ENCODE results near the gene FGD1. TPM values are rescaled to one million over a fixed set of nuclear protein-coding genes. Genes with fewer than 3 reads are reported as not detected.

FGD1 gene
- total and polyA plus RNA-seq, 2 of the 8 experiments (the other 6 are each of a cell fraction or from before 2014, with no cell fraction given) = 6.8 to 34.9 TPM

- Histone ChIP-seq H3K23me2 (ENCODE audit: low read depth, low read length) (no peaks in the 10 kb centered on the region), H4K91ac (replicated peaks; ENCODE audit: insufficient read length, low read length) (no peak overlapping the region), H3K9ac (replicated peaks in 1 of 4; ENCODE audit: extremely low read depth in 1 of 4, low read depth in 3 of 4, low read length in 3 of 4) (no peak overlapping the region), H4K20me1 (replicated peaks in 1 of 2; ENCODE audit: control insufficient read depth in 1 of 2, insufficient read depth in 2 of 2, low read length in 2 of 2) (no peaks in the 10 kb centered on the region), H2BK5ac (ENCODE audit: low read depth, low read length) (no peak overlapping the region), H4K8ac (ENCODE audit: extremely low read depth, insufficient read depth, low read length) (no peak overlapping the region), H3K4me3 (ENCODE audit: extremely low read depth in 1 of 4, insufficient read depth in 2 of 4, low read depth in 3 of 4, low read length in 4 of 4) (no peak overlapping the region), H3K27me3 (replicated peaks in 1 of 4; ENCODE audit: control insufficient read depth in 3 of 4, extremely low read depth in 1 of 4, insufficient read depth in 3 of 4, low read length in 3 of 4) (no peaks in the 10 kb centered on the region), H3K4me2 (ENCODE audit: insufficient read depth in 1 of 2, low read depth in 2 of 2, low read length in 2 of 2) (no peak overlapping the region), H3K4me1 (replicated peaks in 1 of 4; ENCODE audit: control insufficient read depth in 3 of 4, insufficient read depth in 4 of 4, low read length in 3 of 4) (peaks cover 0 to 3% (median 2%) of the 10 kb centered on the region in 4 experiments; a peak in 5 of 7 replicates), H3K56ac (replicated peaks; ENCODE audit: insufficient read length, low read depth, low read length) (no peak overlapping the region), H3K18ac (ENCODE audit: extremely low read depth, low read length) (no peak overlapping the region), H3K23ac (ENCODE audit: insufficient read length) (no peak overlapping the region), H2AK5ac (ENCODE audit: low read depth, low read length) (no peak overlapping the region), H3K36me3 (ENCODE audit: control insufficient read depth in 2 of 4, insufficient read depth in 4 of 4, low read length in 3 of 4) (peaks cover 2 to 32% (median 13%) of the 10 kb centered on the region in 4 experiments; a peak in 6 of 8 replicates), H2BK120ac (replicated peaks; ENCODE audit: low read depth, low read length) (no peak overlapping the region), H3K4ac (replicated peaks; ENCODE audit: insufficient read length, low read depth, low read length) (no peak overlapping the region), H2AFZ (ENCODE audit: low read length) (no peak overlapping the region), H2BK20ac (ENCODE audit: low read length) (no peak overlapping the region), H3K9me3 (ENCODE audit: insufficient read depth in 2 of 2, low read depth in 1 of 2, low read length in 1 of 2) (no peaks in the 10 kb centered on the region), H3K27ac (ENCODE audit: low read depth, low read length) (no peak overlapping the region), H3K14ac (ENCODE audit: insufficient read length) (no peak overlapping the region), H3K79me1 (ENCODE audit: low read depth, low read length) (no peaks in the 10 kb centered on the region), H2BK15ac (ENCODE audit: low read length) (no peak overlapping the region), H3K79me2 (ENCODE audit: control insufficient read depth in 1 of 2, insufficient read depth in 2 of 2, low read length in 2 of 2) (peaks cover 0 to 5% of the 10 kb centered on the region in 2 experiments; a peak in 2 of 4 replicates), H2BK12ac (ENCODE audit: low read depth, low read length) (no peak overlapping the region), H4K5ac (ENCODE audit: insufficient read length, low read depth, low read length) (no peak overlapping the region)
- TF ChIP-seq POLR2A (IDR thresholded peaks at IDR 0.05; ENCODE audit: control extremely low read depth in 1 of 2, low read depth in 2 of 2, low read length in 2 of 2) (peak in 1 of 2 experiments; percentile 12; a peak in 1 of 3 replicates), CTCF (IDR thresholded peaks at IDR 0.05; ENCODE audit: control extremely low read depth in 1 of 3, insufficient read depth in 1 of 3, low read depth in 1 of 3, low read length in 3 of 3) (peak in 2 of 3 experiments; percentile 36 to 59; a peak in 2 of 4 replicates), CBX5 (IDR thresholded peaks at IDR 0.05; ENCODE audit: low read depth, low read length) (no peak), PHF8 (conservative IDR thresholded peaks at IDR 0.05; ENCODE audit: low read depth, low read length) (no peak), RAD21 (IDR thresholded peaks at IDR 0.05 in 1 of 2, conservative IDR thresholded peaks at IDR 0.05 in 1 of 2; ENCODE audit: low read depth in 2 of 2, low read length in 2 of 2) (peak; percentile 38 to 50)
- WGBS, 2 experiments (ENCODE audit: extremely low coverage in 1 of 2, insufficient coverage in 1 of 2, insufficient read length in 1 of 2, insufficient replicate concordance in 2 of 2, low coverage in 1 of 2, low lambda C conversion rate in 2 of 2, missing lambda C conversion rate in 1 of 2) = 81% methylated on average over 5 of the region's 5 CpGs; no CpG with 5 or more reads in 1 of the 2 experiments
- FAIRE-seq (peak; percentile 39), DNase-seq (ENCODE audit: low read depth in 1 of 2, low spot score in 2 of 2) (no peak)
- ChIA-PET POLR2A (ENCODE audit: partially characterized antibody) (interaction anchor here (1.0 kb wide), 1 partner anchor 62 kb away, joined by 3 read pairs; no protein-coding TSS in a partner anchor), CTCF (ENCODE audit: partially characterized antibody) (interaction anchor here (0.6 to 1.5 kb wide), 6 partner anchors 13 to 502 kb away, joined by 3 to 4 read pairs (median 4); no protein-coding TSS in a partner anchor)
Observed at GRCh38 chrX:54447461-54447860, 48.6 kb downstream of the FGD1 start.
